HCEC 1CT (cell line): ENCODE measurements around the gene PCDH1.

Experiments used
- DNase-seq: peaks from one replicate; pipeline ENCODE4 v3.0.0-alpha.2; 2017

The PCDH1 gene

GRCh38 chr5:141872496-141873356 is 5.5 kb downstream of the PCDH1 start:
- DNase-seq, result no peak

GRCh38 chr5:141871870-141872269 is 6.3 kb downstream of the PCDH1 start:
- DNase-seq, result no peak

GRCh38 chr5:141870871-141871270 is 7.3 kb downstream of the PCDH1 start:
- DNase-seq, result no peak

- no peak for DNase-seq
These were observed 8.0 kb downstream of the PCDH1 start for GRCh38 chr5:141870228-141870627.

GRCh38 chr5:141869514-141869913 is 8.7 kb downstream of the PCDH1 start:
- no peak for DNase-seq

- DNase-seq, result no peak
These were observed 9.2 kb downstream of the PCDH1 start for GRCh38 chr5:141869040-141869439.

GRCh38 chr5:141868541-141868940 is 9.7 kb downstream of the PCDH1 start:
- DNase-seq, result no peak

- DNase-seq, result no peak
These were observed 10.6 kb downstream of the PCDH1 start for GRCh38 chr5:141867651-141868050.

GRCh38 chr5:141867139-141867538 is 11.1 kb downstream of the PCDH1 start:
- no peak for DNase-seq

GRCh38 chr5:141866096-141866495 is 12.1 kb downstream of the PCDH1 start:
- no peak for DNase-seq

- no peak for DNase-seq
These were observed 12.8 kb downstream of the PCDH1 start for GRCh38 chr5:141865406-141865805.

- DNase-seq, result no peak
These were observed 13.5 kb downstream of the PCDH1 start for GRCh38 chr5:141864371-141865370.

GRCh38 chr5:141863569-141864178 is 14.5 kb downstream of the PCDH1 start:
- DNase-seq, result no peak

GRCh38 chr5:141862936-141863543 is 15.2 kb downstream of the PCDH1 start:
- no peak for DNase-seq

- DNase-seq, result no peak
These were observed 17.0 kb downstream of the PCDH1 start for GRCh38 chr5:141861194-141861593.

- no peak for DNase-seq
These were observed 20.0 kb downstream of the PCDH1 start for GRCh38 chr5:141858079-141858765.

- DNase-seq, result no peak
These were observed 21.0 kb downstream of the PCDH1 start for GRCh38 chr5:141857226-141857625.

GRCh38 chr5:141856037-141856790 is 22.0 kb downstream of the PCDH1 start:
- no peak for DNase-seq

- DNase-seq, result no peak
These were observed 22.8 kb downstream of the PCDH1 start for GRCh38 chr5:141855265-141856036.

GRCh38 chr5:141853895-141854626 is 24.1 kb downstream of the PCDH1 start:
- DNase-seq, result no peak
